Fibroblast of lung (primary cell): ENCODE results near the gene NFIC. TPM values are rescaled to one million over a fixed set of nuclear protein-coding genes. Genes with fewer than 3 reads are reported as not detected.
A peak's percentile ranks its signal among the peaks of the same experiment; 100 is the strongest.
"Not testable (repeated sequence)": the region's sequence is repeated elsewhere in the genome, so short reads cannot be mapped to it uniquely, and the experiment has no call there.

Experiments
- DNase-seq, 2 donors: peaks; one replicate each; pipeline versions ENCODE4 v3.0.0 to v3.0.0-alpha.2; 2010; ENCODE audit warnings: low read depth in 2 of 2
- H2AFZ ChIP-seq: 2 replicates; pipeline ENCODE4 v1.5.1; 2012; ENCODE audit warnings: low read length, control low read depth, inconsistent platforms
- H3K27ac ChIP-seq: 2 replicates; pipeline ENCODE4 v1.5.1; 2011; ENCODE audit warnings: low read length, control low read depth; ENCODE audit not compliant: insufficient read depth
- H3K27me3 ChIP-seq: 2 replicates; pipeline ENCODE4 v1.5.1; 2011; ENCODE audit warnings: mild to moderate bottlenecking, low read length; ENCODE audit not compliant: control insufficient read depth, insufficient read depth
- H3K36me3 ChIP-seq: 2 replicates; pipeline ENCODE4 v1.5.1; 2011; ENCODE audit warnings: low read length; ENCODE audit not compliant: control insufficient read depth, insufficient read depth
- H3K4me1 ChIP-seq: 2 replicates; pipeline ENCODE4 v1.5.1; 2011; ENCODE audit warnings: low read length; ENCODE audit not compliant: control insufficient read depth, insufficient read depth; ENCODE audit errors: extremely low read depth
- H3K4me2 ChIP-seq: 2 replicates; pipeline ENCODE4 v1.5.1; 2011; ENCODE audit warnings: low read length, control low read depth; ENCODE audit not compliant: insufficient read depth; ENCODE audit errors: extremely low read depth
- H3K4me3 ChIP-seq, 4 experiments: fragments of 200-600 bp in 1 of 4; sonication (generic) in 1 of 4; replicated peaks in 1 of 4; 2 replicates each; pipeline ENCODE4 v1.5.1; 2011 to 2016; ENCODE audit warnings: low read length in 4 of 4, low read depth in 3 of 4, mild to moderate bottlenecking in 3 of 4, control low read depth in 2 of 4, inconsistent platforms in 1 of 4, mixed read lengths in 1 of 4; ENCODE audit not compliant: insufficient read depth in 1 of 4; ENCODE audit errors: control extremely low read depth in 1 of 4
- H3K79me2 ChIP-seq: 2 replicates; pipeline ENCODE4 v1.5.1; 2012; ENCODE audit warnings: mild to moderate bottlenecking, low read length, inconsistent platforms; ENCODE audit not compliant: control insufficient read depth, insufficient read depth
- H3K9ac ChIP-seq: 2 replicates; pipeline ENCODE4 v1.5.1; 2011; ENCODE audit warnings: mild to moderate bottlenecking, low read length, control low read depth; ENCODE audit not compliant: insufficient read depth
- H3K9me3 ChIP-seq: 2 replicates; pipeline ENCODE4 v1.5.1; 2012; ENCODE audit warnings: low read depth, low read length; ENCODE audit not compliant: control insufficient read depth, insufficient read depth
- H4K20me1 ChIP-seq: 2 replicates; pipeline ENCODE4 v1.5.1; 2011; ENCODE audit warnings: low read length; ENCODE audit not compliant: control insufficient read depth, insufficient read depth; ENCODE audit errors: extremely low read depth
- EZH2 ChIP-seq: IDR thresholded peaks from 2 replicates; pipeline ENCODE4 v1.5.1; 2012; ENCODE audit warnings: low read length, control low read depth, mild to moderate bottlenecking; ENCODE audit errors: missing control alignments
- polyA plus RNA-seq, 2 donors: library from polyadenylated mRNA; depleted of rRNA in 1 of 2; stranded (reverse) in 1 of 2; unstranded in 1 of 2; fragments of >200 nt; gene quantifications; 2 replicates each; pipeline ENCODE4 v1.2.1, GENCODE V29; 2011 to 2012; ENCODE audit warnings: missing spikeins in 1 of 2
- total RNA-seq: library from RNA; depleted of rRNA; stranded (reverse); fragments of >200 nt; gene quantifications from 2 replicates; pipeline ENCODE4 v1.2.1, GENCODE V29; 2014
- TF ChIP-seq, protein P1 (sequence below), 2 donors: IDR thresholded peaks in 1 of 2; conservative IDR thresholded peaks in 1 of 2; 1 replicate in 1 of 2; 2 replicates in 1 of 2; pipeline ENCODE4 v1.5.1; 2011 to 2012; ENCODE audit warnings: low read length in 2 of 2, control low read depth in 1 of 2, inconsistent platforms in 1 of 2, low read depth in 1 of 2, mild to moderate bottlenecking in 1 of 2

Gene NFIC
- total and polyA plus RNA-seq, 2 donors (not counting 1 experiment from before 2014, with no cell fraction given) = 7.9 to 66.4 TPM

DNA sequence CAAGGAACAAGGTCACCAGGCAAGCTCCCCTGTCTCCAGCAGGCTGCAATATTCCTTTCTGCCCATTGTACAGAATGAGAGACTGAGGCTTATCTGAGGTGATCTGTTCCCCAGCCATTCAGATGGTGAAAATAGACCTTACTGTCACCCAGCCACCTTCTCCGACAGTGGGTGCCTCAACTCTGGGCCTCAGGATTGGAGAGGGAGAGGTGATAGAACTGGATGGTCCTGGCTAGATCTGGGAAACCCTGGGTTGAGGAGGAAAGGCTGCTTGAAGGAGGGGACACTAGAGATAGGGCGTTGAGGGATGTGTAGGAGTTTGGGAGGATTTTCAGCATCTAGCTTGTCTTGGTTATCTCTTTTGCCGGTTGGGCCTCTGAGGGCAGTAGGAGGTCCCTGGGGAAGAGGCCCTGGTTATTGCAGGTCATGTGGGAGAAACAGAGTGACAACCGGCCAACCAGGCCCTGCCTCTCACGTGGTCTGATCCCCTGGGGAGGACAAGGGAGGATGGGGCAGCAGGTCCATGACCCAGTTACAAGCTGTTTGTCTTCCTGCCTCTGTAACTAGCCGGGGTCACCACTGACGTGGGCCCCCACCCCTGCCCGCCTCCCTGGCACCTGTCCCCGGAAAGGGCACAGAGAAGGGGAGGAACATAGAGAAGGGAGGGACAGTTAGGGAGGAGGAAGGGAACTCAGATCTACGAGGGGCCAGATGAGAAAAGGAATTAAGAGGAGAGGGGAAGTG lies 8.2 kb downstream of the NFIC start:
- H3K9ac ChIP-seq = no peak overlapping the region
- no peaks in the 10 kb centered on the region for H3K27me3 ChIP-seq
- peak overlapping the region; percentile 65 for H3K27ac ChIP-seq
- H3K36me3 ChIP-seq = peaks cover 5% of the 10 kb centered on the region
- H3K79me2 ChIP-seq = peaks cover 84% of the 10 kb centered on the region
- no peak overlapping the region for H2AFZ ChIP-seq
- TF ChIP-seq, protein P1, sequence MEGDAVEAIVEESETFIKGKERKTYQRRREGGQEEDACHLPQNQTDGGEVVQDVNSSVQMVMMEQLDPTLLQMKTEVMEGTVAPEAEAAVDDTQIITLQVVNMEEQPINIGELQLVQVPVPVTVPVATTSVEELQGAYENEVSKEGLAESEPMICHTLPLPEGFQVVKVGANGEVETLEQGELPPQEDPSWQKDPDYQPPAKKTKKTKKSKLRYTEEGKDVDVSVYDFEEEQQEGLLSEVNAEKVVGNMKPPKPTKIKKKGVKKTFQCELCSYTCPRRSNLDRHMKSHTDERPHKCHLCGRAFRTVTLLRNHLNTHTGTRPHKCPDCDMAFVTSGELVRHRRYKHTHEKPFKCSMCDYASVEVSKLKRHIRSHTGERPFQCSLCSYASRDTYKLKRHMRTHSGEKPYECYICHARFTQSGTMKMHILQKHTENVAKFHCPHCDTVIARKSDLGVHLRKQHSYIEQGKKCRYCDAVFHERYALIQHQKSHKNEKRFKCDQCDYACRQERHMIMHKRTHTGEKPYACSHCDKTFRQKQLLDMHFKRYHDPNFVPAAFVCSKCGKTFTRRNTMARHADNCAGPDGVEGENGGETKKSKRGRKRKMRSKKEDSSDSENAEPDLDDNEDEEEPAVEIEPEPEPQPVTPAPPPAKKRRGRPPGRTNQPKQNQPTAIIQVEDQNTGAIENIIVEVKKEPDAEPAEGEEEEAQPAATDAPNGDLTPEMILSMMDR (conservative IDR thresholded peaks at IDR 0.05 in 1 of 2, IDR thresholded peaks at IDR 0.05 in 1 of 2; ENCODE audit: low read depth in 1 of 2, low read length in 2 of 2) = no peak
- TF ChIP-seq EZH2 = no peak
- peaks cover 3% of the 10 kb centered on the region for H4K20me1 ChIP-seq
- peak overlapping the region; percentile 65 for H3K4me2 ChIP-seq
- H3K4me1 ChIP-seq = peaks cover 21% of the 10 kb centered on the region
- peak overlapping the region in 1 of 4 experiments; percentile 34 for H3K4me3 ChIP-seq
- DNase-seq = peak in 1 of 2 donors; percentile 51
- H3K9me3 ChIP-seq = no peaks in the 10 kb centered on the region

DNA sequence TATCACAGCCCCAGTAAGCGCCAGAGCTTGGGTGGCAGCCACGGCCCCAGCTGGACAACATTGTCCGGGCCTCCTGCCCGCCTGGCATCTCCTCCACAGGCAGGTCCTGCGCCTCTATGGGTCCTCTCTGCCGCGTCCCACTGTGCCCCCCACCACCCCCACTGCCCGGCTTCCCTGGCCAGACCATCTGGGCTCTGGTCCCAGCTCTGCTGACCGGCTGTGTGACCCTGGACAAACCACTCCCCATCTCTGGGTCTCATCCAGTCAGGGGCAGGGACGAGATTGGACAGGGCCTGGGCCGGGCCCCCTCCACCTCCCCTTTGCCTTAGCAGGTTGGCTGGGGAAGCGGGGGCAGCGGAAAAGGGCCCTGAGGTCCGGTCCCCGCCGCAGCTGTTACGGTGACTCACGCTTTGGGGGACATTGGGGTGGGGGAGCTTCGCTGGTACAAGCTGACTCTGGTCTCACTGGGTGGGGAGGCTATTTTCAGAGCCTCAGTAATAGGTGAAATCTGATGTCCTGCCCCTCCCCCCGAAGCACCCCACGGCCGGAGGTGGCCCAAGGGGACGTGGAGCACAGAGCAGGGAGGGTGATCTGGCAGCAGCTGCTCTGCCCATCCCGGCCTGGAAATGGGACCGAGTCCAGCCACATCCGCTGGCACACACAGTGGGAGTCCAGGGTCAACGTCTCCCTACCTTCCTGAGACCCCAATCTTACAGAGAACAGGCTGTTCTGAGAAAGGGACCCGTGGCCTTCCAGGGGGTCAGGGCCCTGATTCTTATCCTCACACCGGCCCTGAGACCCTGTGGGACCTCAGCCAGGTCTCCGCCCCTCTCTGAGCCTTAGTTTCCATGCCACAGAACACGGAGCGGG lies 9.1 kb downstream of the NFIC start:
- no peak overlapping the region for H3K9ac ChIP-seq
- peaks cover 81% of the 10 kb centered on the region for H3K79me2 ChIP-seq
- DNase-seq = peak; percentile 85 to 91
- peak overlapping the region; percentile 65 for H3K27ac ChIP-seq
- H3K36me3 ChIP-seq = peaks cover 5% of the 10 kb centered on the region
- no peak overlapping the region for H2AFZ ChIP-seq
- TF ChIP-seq, protein P1 (conservative IDR thresholded peaks at IDR 0.05 in 1 of 2, IDR thresholded peaks at IDR 0.05 in 1 of 2; ENCODE audit: low read depth in 1 of 2, low read length in 2 of 2) = no peak
- no peak for TF ChIP-seq EZH2
- H3K4me1 ChIP-seq = peaks cover 22% of the 10 kb centered on the region
- H4K20me1 ChIP-seq = peaks cover 3% of the 10 kb centered on the region
- peak overlapping the region; percentile 65 for H3K4me2 ChIP-seq
- H3K27me3 ChIP-seq = no peaks in the 10 kb centered on the region
- H3K4me3 ChIP-seq = peak overlapping the region in 1 of 4 experiments; percentile 34
- H3K9me3 ChIP-seq = no peaks in the 10 kb centered on the region

DNA sequence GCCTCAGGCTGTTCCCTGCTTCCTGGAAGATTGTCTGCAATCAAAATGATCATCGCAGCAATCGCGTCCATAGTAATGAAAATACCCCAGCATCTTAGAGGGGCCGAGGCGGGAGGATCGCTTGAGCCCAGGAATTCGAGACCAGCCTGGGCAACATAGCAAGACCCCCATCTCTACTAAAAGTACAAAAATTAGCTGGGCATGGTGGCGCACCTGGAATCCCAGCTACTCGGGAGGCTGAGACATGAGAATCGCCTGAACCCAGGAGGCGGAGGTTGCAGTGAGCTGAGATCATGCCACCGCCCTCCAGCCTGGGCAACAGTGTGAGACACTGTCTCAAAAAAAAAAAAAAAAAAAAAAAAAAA lies 9.7 kb downstream of the NFIC start:
- not testable (repeated sequence) for H3K36me3 ChIP-seq, H3K4me2 ChIP-seq, DNase-seq, H3K27me3 ChIP-seq, H3K4me3 ChIP-seq, H2AFZ ChIP-seq, H4K20me1 ChIP-seq, H3K9ac ChIP-seq, H3K9me3 ChIP-seq
- H3K79me2 ChIP-seq = peaks cover 80% of the 10 kb centered on the region
- H3K27ac ChIP-seq = peak overlapping the region; percentile 65
- H3K4me1 ChIP-seq = peaks cover 19% of the 10 kb centered on the region
